ENCODE results near the gene COL5A1.

The COL5A1 gene

DNA sequence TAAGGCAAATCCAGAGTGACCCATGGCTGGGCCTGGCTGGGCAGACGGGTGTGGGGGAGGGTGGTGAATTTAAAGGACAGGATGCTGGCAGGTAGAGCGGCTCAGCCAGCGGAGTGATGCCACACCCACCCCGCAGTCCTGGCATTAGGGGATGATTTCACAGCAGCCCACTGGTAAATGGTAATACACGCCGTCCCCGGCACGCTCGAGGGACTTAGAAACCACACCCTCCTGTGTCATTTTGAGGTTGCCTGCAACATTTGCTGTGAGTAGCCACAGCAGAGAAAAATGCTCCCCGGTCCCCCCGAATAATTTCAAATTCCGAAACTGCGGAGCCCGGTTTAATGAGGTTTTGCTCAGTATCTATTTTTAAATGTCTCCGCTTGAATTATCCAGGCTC is 167.7 kb downstream of the COL5A1 start:
- no peak overlapping the region for H3K9ac ChIP-seq (ENCODE audit: low read depth, low read length)
- H3K36me3 ChIP-seq (ENCODE audit: insufficient read depth, low read length), result no peaks in the 10 kb centered on the region; the same call in 1 of the 2 replicates
- H3K4me1 ChIP-seq (ENCODE audit: insufficient read depth, low read length), result peaks cover 8% of the 10 kb centered on the region
- no peaks in the 10 kb centered on the region for H3K9me3 ChIP-seq (ENCODE audit: control insufficient read depth, insufficient read depth, low read length)

DNA sequence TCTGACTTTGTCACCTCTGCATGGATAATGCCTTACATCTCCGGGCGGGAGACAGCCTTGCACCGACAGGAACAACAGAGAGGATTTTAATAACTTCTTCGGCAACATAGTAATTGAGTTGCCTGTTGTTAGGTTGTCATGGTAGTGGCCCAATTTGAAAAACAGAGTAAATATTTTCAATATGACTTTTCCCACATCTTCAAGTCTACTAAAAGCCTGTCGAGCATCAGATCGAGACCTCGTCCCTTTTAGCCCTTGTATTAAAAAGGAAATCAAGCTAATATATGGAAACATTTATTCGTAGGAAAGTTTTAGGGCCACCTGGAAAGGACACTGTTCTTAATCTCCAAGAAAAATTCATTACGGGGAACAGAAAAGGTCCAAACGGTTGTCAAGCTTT is 168.2 kb downstream of the COL5A1 start:
- Histone ChIP-seq H3K9ac (ENCODE audit: low read depth, low read length) (no peak overlapping the region), H3K9me3 (ENCODE audit: control insufficient read depth, insufficient read depth, low read length) (no peaks in the 10 kb centered on the region), H3K4me1 (ENCODE audit: insufficient read depth, low read length) (peaks cover 8% of the 10 kb centered on the region), H3K36me3 (ENCODE audit: insufficient read depth, low read length) (no peaks in the 10 kb centered on the region; the same call in 1 of the 2 replicates)

DNA sequence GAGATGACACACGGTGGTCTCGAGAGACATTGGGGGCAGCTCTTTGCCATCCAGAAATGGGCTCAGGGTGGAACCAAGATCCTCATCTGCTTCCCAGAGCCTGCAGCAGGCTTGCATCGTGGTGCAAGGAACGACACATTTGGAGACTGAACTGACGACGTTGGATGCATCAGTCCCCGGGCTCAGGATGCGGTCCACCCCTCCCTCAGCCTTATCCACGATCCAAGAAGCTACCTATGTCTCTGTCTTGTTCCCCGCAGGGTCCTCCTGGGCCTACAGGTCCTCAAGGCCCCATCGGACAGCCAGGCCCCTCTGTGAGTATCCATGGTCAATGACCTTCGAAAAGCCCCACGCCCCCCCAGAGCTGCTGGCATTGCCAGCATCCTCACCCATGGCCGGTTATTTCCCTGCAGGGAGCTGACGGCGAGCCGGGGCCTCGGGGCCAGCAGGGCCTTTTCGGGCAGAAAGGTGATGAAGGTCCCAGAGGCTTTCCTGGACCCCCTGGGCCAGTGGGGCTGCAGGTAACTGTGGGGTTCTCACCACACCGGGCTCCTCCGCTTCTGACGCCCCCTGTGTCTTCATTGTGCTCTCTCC is 169.6 kb downstream of the COL5A1 start:
- Histone ChIP-seq H3K9me3 (ENCODE audit: control insufficient read depth, insufficient read depth, low read length) (no peaks in the 10 kb centered on the region), H3K9ac (ENCODE audit: low read depth, low read length) (no peak overlapping the region), H3K4me1 (ENCODE audit: insufficient read depth, low read length) (peaks cover 8% of the 10 kb centered on the region), H3K36me3 (ENCODE audit: insufficient read depth, low read length) (no peaks in the 10 kb centered on the region; the same call in 1 of the 2 replicates)

DNA sequence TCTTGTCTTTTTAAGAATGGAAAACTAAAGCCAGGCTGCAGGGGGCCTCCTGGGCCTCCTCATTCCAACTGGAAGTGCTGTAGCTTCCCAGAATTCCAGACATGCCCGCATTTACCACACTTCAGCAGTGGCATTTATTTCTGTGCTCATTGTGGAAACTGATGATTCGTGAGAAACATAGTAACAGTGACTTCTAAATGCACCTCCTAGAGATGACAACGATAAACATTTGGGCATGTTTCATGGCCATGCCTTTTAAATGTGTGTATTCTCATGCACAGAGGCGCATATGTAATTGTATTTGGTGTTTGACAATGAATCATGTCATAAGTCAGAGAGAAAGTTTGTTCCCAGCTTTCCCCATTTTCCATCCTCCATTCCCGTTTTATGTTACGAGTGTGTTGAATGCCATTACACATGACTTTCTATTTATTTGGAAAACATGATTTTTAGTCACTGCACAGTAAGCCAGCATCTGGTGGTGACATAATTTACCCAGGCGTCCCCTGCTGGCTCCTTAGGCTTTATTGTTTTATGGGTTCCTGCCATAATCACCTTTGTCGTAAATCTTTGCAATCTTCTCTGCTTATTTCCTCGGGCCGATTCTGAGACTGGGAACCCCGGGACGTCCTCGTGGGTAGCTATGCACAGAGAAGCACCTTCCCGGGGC is 170.2 kb downstream of the COL5A1 start:
- Histone ChIP-seq H3K9me3 (ENCODE audit: control insufficient read depth, insufficient read depth, low read length) (no peaks in the 10 kb centered on the region), H3K9ac (ENCODE audit: low read depth, low read length) (no peak overlapping the region), H3K36me3 (ENCODE audit: insufficient read depth, low read length) (no peaks in the 10 kb centered on the region; the same call in 1 of the 2 replicates), H3K4me1 (ENCODE audit: insufficient read depth, low read length) (peaks cover 8% of the 10 kb centered on the region)

DNA sequence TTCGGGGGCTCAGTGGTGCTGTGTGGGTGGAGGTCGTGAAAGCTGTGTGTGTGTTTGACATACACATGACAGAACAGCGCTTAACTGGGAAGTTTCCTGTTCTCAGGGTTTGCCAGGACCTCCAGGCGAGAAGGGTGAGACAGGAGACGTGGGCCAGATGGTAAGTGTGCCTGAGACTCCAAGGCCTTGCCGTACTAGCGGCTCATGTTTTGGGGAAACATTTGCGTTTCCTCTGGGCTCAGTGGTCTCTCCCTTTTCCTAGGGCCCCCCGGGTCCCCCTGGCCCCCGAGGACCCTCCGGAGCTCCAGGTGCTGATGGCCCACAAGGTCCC is 170.7 kb downstream of the COL5A1 start:
- Histone ChIP-seq H3K36me3 (ENCODE audit: insufficient read depth, low read length) (no peaks in the 10 kb centered on the region; the same call in 1 of the 2 replicates), H3K9me3 (ENCODE audit: control insufficient read depth, insufficient read depth, low read length) (no peaks in the 10 kb centered on the region), H3K9ac (ENCODE audit: low read depth, low read length) (no peak overlapping the region), H3K4me1 (ENCODE audit: insufficient read depth, low read length) (peaks cover 8% of the 10 kb centered on the region)

DNA sequence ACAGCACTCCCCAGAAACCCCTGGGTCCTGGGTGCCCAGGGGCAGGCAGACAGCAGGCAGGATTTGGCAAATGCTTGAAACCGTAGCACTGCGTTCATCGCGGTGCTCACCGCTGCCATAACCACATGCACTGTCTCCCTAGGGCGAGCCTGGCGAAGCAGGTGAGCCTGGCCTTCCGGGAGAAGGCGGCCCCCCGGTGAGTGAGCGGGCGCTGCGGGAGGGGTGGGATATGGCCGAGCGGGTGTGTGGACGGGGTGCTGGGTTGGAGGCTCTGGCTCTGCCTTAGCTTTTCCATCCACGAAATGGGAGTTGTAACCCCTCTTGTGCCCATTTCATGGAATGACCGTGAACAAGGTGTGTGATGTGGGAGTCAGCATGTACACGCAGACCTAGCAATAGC is 172.2 kb downstream of the COL5A1 start:
- Histone ChIP-seq H3K36me3 (ENCODE audit: insufficient read depth, low read length) (no peaks in the 10 kb centered on the region; the same call in 1 of the 2 replicates), H3K9ac (ENCODE audit: low read depth, low read length) (no peak overlapping the region), H3K9me3 (ENCODE audit: control insufficient read depth, insufficient read depth, low read length) (no peaks in the 10 kb centered on the region), H3K4me1 (ENCODE audit: insufficient read depth, low read length) (peaks cover 8% of the 10 kb centered on the region)

DNA sequence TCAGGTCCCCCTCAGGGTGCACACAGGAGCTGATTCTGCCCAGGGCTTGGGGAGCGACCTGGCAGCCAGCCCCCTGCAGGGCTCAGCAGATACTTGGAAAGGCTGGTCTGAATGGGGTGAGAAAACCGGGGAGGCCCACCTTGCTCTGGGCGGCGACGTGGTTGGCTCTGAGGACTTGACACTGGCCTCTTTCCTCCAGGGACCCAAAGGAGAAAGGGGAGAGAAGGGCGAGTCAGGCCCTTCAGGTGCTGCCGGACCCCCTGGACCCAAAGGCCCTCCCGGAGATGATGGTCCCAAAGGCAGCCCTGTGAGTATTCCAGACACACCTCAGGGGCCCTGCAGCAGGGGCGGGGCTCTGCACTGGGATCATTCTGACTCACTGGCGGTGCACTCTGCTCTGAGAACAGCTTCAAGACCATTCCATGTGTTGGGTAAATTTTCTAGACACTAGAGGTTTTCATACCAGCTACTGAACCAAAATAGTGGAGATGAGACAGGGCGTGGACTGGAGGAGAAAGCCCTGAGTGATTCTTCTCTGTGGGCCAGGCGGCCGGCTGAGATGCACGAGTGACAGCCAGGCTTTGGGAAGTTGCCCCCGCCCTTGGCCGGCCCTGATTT is 173.1 kb downstream of the COL5A1 start:
- Histone ChIP-seq H3K36me3 (ENCODE audit: insufficient read depth, low read length) (no peaks in the 10 kb centered on the region; the same call in 1 of the 2 replicates), H3K9ac (ENCODE audit: low read depth, low read length) (no peak overlapping the region), H3K9me3 (ENCODE audit: control insufficient read depth, insufficient read depth, low read length) (no peaks in the 10 kb centered on the region), H3K4me1 (ENCODE audit: insufficient read depth, low read length) (peaks cover 8% of the 10 kb centered on the region)

DNA sequence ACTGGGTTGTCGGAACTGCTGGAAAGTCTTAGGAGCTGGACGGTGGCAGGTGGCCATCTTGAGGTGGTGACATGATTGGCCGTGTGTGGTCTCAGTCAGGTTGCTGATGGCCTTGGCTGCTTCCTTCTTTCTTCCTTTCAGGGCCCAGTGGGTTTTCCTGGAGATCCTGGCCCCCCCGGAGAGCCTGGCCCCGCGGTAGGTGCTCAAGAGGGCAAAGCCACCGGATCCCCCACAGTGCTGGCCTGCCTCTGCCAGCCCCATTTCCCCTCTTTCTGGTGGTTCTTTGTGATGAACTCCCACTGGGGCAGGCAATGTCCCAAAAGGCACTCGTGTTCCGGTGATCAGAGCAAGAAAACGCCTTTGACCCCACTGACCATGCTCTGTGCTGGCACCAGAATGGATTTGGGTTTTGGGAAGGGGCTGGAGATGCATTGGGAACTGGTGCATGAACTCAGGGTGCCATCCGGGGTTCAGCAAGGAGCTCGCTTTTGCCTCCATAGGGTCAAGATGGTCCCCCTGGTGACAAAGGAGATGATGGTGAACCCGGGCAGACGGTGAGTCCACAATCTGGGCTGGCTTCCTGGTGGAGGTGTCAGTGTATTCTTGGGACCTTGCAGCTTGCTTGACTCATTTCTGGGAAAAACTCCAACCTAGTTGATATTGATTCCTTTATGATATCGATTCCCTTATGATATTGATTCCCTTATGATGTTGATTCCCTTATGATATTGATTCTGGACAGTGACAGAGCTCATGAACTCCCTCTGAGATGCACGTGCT is 174.0 kb downstream of the COL5A1 start:
- Histone ChIP-seq H3K9ac (ENCODE audit: low read depth, low read length) (no peak overlapping the region), H3K4me1 (ENCODE audit: insufficient read depth, low read length) (peaks cover 8% of the 10 kb centered on the region), H3K9me3 (ENCODE audit: control insufficient read depth, insufficient read depth, low read length) (no peaks in the 10 kb centered on the region), H3K36me3 (ENCODE audit: insufficient read depth, low read length) (no peaks in the 10 kb centered on the region; the same call in 1 of the 2 replicates)

DNA sequence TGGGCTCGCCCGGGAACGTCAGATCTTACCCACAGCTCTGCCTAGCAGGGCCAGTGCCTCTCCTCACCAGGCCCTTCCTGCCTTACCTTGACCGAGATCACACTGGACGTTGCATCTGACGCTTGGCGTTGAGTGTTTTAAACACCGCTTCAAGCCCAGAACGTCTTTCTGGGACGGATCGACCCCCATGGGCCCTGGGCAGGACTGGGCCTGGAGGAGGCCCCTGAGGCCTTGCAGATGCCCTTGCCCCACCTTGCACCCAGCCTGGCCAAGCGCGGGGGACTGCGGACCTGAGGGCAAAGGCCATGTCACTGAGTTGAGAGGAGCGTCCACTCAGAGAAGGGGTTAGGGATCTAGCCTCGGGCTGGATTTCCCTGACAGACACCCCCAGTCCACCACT is 174.7 kb downstream of the COL5A1 start:
- no peaks in the 10 kb centered on the region; the same call in 1 of the 2 replicates for H3K36me3 ChIP-seq (ENCODE audit: insufficient read depth, low read length)
- no peaks in the 10 kb centered on the region for H3K9me3 ChIP-seq (ENCODE audit: control insufficient read depth, insufficient read depth, low read length)
- H3K4me1 ChIP-seq (ENCODE audit: insufficient read depth, low read length), result peaks cover 8% of the 10 kb centered on the region
- no peak overlapping the region for H3K9ac ChIP-seq (ENCODE audit: low read depth, low read length)

DNA sequence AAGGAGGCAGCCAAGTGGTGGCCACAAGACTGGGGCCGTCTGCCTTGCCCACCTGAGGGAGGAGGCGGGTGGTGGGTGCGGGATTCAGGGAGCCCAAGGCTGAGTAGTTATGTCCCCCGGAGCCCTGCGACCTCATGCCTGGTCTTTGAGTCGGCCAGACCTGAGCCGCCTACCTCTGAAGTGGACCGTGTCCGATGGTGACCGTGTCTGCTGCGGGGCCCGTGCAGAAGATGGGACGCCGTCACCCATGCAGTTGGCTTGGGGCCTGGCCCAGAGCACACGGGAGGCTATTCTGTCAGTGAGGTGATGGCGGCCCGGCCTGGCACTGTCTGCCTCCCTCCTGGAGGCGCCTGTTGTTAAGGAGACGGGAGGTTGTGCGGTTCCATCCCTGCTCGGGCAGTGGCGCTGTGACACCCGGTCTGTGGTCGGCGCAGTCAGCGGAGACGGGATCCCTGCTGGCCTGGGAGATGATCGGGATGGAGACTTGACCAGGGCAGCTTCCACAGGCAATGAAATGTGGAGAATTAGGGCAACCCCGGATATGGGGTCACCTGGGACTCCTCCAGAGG is 176.5 kb downstream of the COL5A1 start:
- Histone ChIP-seq H3K9ac (ENCODE audit: low read depth, low read length) (no peak overlapping the region), H3K9me3 (ENCODE audit: control insufficient read depth, insufficient read depth, low read length) (no peaks in the 10 kb centered on the region), H3K4me1 (ENCODE audit: insufficient read depth, low read length) (no peaks in the 10 kb centered on the region), H3K36me3 (ENCODE audit: insufficient read depth, low read length) (no peaks in the 10 kb centered on the region; the same call in 1 of the 2 replicates)

DNA sequence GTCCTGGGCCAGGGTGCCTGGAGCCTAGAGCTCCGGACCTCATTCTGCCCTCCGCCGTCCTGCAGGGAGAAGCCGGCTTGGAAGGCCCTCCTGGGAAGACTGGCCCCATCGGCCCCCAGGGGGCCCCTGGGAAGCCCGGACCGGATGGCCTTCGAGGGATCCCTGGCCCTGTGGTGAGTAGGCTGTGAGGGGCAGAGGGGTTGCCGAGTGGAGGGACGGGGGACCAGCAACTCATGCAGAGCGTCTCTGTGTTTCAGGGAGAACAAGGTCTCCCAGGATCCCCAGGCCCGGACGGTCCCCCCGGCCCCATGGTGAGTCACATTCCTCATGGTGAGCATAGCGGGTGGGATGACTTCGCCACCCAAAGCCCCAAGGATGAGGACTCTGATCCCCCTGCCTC is 177.0 kb downstream of the COL5A1 start:
- Histone ChIP-seq H3K36me3 (ENCODE audit: insufficient read depth, low read length) (no peaks in the 10 kb centered on the region; the same call in 1 of the 2 replicates), H3K9ac (ENCODE audit: low read depth, low read length) (no peak overlapping the region), H3K4me1 (ENCODE audit: insufficient read depth, low read length) (no peaks in the 10 kb centered on the region), H3K9me3 (ENCODE audit: control insufficient read depth, insufficient read depth, low read length) (no peaks in the 10 kb centered on the region)

DNA sequence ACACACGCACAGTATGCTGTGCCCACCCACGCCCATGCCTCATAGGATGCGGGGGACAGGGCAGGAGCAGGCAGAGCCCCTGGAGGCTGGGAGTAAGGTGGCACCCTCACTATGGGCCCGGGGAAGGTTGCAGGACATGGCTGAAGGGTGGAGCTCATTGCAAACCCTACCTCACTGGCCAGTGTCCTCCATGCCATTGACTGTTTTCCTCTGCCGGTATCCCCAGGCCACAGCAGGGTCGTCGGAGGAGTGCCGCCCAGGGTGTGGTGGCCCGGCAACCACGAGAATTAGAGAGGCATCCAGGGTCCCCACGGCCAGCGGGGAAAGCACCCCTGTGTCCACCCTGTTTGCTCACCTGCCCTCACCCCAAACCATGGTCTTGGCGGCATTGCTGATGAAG is 179.3 kb downstream of the COL5A1 start:
- Histone ChIP-seq H3K36me3 (ENCODE audit: insufficient read depth, low read length) (peaks cover 7% of the 10 kb centered on the region), H3K9me3 (ENCODE audit: control insufficient read depth, insufficient read depth, low read length) (no peaks in the 10 kb centered on the region), H3K4me1 (ENCODE audit: insufficient read depth, low read length) (no peaks in the 10 kb centered on the region), H3K9ac (ENCODE audit: low read depth, low read length) (no peak overlapping the region)

DNA sequence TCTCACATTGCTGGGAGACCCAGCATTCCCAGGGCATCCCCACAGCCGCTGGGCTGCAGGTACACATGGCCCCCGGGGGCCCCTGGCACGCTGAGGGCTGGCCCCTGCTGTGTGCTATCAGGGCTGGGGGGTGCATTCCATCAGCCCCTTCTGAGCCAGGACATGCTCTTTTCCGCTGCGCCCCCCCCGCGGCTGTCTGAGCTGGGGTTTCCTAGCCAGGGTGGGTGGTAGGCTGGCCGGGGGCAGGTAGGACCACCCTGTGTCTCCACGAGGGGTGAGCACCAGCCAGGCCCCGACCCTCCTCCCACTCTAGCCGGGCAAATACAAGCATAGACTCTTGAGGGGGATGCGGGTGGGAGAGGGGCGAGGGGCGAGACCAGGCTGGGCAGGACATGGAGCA is 180.9 kb downstream of the COL5A1 start:
- H3K36me3 ChIP-seq (ENCODE audit: insufficient read depth, low read length), result peaks cover 7% of the 10 kb centered on the region
- H3K9me3 ChIP-seq (ENCODE audit: control insufficient read depth, insufficient read depth, low read length), result no peaks in the 10 kb centered on the region
- H3K9ac ChIP-seq (ENCODE audit: low read depth, low read length), result no peak overlapping the region
- no peaks in the 10 kb centered on the region for H3K4me1 ChIP-seq (ENCODE audit: insufficient read depth, low read length)

DNA sequence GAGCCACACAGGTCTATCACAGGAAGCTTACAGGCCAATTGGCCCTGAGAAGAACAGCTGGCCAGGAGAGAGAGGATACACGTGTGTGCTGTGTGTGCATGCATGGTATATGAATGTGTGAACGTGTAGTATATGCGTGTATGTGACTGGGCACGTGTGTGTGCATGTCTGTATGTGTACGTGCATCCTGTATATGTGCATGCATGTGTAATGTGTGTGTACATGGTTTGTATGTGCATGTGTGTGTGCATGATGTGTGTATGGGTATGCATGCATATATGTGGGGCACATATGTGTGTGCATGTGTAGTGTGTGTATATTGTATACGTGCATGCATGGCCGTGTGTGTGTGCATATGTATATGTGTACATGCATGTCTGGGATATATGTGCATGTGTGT is 182.0 kb downstream of the COL5A1 start:
- Histone ChIP-seq H3K9me3 (ENCODE audit: control insufficient read depth, insufficient read depth, low read length) (no peaks in the 10 kb centered on the region), H3K9ac (ENCODE audit: low read depth, low read length) (no peak overlapping the region), H3K36me3 (ENCODE audit: insufficient read depth, low read length) (peaks cover 7% of the 10 kb centered on the region), H3K4me1 (ENCODE audit: insufficient read depth, low read length) (no peaks in the 10 kb centered on the region)
